HK-2 (cell line): ENCODE data around the gene PDE4D.

Experiments
- DNase-seq: peaks from one replicate; pipeline ENCODE4 v3.0.0-alpha.2; 2018; ENCODE audit not compliant: unreplicated experiment

The PDE4D gene

DNA sequence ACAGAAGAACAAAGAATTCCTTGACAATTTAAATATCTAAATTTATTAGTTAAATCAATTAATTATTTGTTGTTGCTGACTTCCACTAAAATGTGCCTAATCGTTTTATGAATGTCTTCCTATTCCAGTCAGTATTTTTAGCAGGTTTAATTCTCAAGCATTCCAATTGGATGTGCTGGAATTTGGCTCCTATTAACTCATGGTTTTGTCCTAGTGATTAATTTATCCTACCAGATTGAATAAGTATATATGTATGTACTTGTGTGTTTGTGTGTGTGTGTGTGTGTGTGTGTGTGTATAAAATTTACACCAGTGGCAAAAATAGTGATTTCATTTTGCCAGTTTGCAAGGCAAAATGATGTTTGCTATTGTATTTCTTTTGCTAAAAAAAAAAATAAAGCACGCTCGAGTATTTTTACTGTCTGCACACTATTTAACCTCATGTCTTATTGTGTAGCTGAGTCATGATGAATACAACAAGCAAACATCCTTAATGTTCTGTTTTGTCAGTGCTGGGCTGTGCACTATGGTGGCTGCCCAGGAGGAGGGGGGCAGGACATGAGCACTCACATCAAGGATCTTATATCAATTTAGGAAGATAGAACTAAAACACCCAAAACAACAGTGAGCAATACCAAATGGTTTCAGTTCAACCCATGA, 375.5 kb downstream of the PDE4D start:
- DNase-seq, result no peak

GRCh38 chr5:59516161-59516560, 377.4 kb downstream of the PDE4D start:
- DNase-seq, result no peak

DNA sequence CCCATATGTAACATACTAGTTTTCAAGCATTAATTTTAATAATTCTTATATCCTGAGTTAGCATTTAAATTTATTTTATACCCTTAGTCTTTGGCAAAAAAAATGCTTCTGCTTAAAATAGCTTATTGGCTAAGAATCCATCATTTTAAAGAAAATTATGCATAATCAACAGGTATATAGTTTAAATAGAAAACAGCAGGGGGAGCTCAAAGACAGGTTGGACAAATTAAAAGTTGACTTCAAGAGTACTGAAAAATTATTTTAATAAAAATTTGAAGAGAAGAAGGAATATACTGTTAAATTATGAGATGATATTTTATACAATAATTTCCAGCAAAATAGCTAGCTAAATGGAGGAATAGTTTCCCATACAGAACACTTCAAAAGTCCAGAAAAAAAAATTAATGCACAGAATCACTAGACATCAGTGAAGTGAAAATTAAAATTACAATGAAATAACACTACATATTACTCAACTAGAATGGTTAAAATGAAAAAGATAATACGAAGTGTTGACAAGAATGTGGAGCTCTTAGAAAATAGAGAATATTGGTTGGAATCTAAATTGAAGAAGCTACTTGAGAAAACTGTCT, 387.1 kb downstream of the PDE4D start:
- DNase-seq, result no peak

DNA sequence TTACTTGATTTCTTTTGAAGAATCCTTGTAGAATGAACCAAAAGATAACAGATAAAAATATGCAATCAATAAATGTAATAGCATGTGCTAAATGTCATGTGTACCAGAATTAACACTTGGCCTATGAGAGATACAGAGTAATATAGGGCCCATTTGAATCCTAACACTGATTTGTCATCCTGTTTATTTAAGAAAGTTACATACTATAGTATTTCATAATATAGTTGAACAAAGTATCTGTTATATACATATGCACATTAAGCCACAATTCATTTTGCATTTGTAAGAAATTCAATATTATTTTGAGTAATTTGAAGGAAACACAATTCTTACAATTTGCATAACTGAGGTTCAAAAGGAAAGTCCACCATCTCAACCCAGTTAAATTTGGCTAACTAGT, 389.5 kb downstream of the PDE4D start:
- DNase-seq, result no peak

DNA sequence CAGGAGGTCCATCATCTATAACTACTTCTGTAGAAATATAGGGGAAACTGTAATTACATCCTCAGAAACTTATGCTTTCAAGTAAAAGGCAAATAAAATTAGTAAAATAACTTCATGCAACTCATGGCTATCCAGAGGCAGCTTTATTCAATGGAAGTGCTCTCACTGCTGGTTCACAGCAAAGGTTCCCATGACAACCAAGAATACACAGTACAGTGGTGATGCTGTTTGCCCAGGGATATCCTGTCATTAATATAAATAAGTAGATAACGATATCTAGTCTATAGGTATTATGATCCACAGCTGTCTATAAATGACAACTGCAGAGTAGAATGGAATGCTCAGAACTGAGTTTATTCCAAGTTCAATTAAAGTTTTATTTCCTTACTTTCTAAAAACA, 390.3 kb downstream of the PDE4D start:
- DNase-seq, result no peak

GRCh38 chr5:59501316-59501715, 392.2 kb downstream of the PDE4D start:
- no peak for DNase-seq

- DNase-seq, result no peak
Observed at GRCh38 chr5:59500014-59500413, 393.5 kb downstream of the PDE4D start.

GRCh38 chr5:59497207-59497606, 396.3 kb downstream of the PDE4D start:
- DNase-seq, result no peak

DNA sequence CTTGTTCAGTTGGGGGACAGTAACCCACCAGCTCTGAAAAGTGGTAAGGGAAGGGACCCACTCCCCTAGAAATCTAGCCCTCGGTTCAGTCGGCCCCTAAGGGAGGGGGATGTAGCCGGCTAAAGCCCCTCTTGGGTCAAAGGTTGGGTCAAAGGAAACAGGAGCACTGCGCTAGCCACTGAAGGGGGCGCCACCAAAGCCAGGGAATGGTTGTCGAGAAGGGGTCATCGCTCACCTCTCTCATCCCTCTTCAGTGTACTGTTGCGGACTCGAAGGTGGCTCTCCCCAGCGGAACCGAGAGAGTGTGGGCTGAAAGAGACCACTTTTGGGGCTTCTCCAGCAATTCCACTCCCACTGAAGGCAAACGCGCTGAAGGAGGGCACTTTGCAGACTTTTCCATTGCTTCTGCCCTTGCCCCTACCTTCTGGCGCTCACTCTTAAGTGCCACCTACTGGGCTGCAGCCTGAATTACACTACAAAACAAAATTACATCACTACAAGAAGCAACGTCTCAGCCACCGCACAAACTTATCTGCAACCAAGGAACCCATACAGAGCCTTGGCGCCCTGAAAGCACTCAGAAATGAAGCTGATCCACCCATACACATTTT, 396.9 kb downstream of the PDE4D start:
- DNase-seq, result no peak

DNA sequence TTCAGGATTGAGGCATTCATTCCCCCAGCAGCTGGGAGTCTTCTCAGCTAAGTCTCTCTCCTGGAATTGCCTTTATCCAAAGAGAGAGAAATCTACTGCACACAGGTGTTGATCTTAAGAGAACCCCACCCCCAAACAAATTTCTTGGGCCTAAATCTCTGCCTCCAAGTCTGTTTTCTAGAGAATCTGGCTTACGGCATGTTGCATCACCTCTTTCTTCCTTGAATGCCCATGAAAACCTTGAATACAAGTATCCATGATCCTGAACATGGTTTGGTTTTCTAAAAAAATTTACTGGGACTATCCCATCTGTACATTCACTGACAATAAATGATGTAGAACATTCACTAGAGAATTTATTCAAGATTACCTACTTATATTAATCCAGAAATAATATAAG, 401.6 kb downstream of the PDE4D start:
- DNase-seq, result no peak

DNA sequence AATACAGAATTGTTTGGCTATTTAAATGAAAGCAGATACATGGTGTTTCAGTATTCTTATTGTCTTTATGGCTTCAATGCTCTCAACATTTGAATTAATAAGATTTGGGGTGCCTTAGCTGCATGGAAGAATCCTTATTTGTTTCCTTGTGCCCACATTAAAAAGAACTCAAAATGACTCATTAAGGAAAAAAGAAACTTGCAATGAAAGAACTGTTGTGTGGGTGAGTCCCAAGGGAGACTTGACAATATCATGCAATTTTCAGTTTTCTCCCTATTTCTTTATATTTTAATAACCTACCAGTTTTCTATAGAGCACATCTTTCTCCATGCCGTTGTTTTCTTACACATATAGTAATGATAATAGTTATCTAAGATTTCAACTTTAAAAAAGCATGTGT, 404.0 kb downstream of the PDE4D start:
- no peak for DNase-seq

DNA sequence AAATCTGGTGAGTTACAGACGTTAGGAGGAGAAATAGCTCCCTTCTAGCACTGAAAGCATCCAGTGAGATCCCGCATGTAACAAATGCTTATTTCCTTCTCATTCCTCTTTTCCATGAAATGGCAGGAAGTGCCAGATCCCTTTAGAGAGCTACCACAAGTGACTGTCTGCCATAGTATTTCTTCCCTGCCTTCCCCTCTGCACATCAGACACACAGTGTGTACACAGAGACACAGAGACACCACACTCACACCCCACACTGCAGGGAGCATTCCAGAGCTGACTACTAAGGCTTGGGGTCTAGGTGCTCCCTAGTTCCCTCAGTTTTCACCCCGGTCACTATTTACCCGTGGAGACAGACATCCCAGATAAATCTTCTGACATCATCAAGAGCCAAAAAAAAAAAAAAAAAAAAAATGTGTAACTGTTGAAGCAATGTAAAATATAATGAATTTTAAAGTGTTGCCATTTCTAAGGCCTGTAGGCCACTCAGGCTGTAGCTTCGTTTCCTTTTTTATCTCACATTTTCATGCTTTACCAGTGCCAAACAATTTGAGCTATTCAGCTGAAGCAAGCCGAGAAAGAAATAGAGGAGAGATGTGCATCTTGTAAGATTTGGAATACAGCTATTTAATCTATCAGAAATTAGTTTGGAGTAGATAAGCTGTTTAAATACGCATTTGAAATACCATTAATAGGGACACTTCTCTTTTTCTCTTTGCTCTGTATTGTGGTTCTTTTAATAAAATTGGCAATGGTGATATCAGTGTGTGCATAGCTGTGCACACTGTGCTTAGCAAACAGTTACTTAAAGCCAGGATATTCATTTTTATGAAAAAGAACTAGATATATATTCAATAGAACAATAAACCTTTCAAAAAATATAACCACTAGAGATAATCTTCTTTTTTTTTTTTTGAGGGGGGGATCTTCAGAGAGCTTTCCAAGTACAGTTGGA, 405.5 kb downstream of the PDE4D start:
- no peak for DNase-seq

DNA sequence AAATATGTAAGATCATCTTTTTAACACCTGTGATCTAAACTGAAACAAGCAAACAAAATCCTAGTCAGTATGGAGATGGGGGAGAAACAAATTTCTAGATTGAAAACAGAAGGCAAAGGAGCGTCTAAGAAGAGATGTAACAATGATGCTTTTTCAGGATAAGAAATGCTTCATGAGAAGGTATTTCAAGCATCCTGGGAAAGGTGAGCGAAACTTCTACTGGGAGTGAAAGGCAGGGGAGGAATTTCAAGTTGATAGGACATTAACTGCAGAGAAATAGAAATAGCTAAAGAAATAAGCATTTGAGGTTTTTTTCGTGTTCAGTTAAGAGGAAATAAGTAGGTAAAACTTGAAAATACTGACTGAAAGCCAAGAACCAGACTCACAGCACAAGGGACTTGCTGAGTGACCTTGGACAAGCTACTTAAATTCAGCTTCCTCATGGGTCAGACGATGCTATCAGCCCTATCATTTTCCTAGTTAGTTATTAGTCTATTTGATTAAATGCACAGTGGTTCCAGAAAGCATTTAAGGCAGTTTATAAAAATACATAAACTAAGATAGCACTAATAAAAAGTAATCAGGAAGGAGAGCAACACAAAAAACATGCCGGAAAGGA, 406.3 kb downstream of the PDE4D start:
- DNase-seq, result no peak

DNA sequence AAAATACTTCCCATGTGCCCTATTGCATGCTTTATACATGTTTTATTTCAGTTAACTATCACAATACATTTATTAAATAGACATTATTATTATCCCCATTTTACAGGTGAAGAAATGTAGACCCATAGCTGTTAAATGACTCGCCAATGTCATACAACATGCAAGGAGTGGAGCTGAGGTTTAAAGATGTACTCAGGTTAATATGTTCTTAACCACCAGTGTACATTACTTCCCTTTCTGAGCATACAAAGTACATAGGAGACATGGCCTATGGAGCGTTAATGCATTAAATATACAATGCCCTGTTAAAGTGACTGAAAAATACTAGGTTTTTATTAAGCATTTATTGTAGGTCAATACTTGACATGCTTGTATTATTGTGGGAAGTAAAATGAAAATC, 407.0 kb downstream of the PDE4D start:
- DNase-seq, result no peak

DNA sequence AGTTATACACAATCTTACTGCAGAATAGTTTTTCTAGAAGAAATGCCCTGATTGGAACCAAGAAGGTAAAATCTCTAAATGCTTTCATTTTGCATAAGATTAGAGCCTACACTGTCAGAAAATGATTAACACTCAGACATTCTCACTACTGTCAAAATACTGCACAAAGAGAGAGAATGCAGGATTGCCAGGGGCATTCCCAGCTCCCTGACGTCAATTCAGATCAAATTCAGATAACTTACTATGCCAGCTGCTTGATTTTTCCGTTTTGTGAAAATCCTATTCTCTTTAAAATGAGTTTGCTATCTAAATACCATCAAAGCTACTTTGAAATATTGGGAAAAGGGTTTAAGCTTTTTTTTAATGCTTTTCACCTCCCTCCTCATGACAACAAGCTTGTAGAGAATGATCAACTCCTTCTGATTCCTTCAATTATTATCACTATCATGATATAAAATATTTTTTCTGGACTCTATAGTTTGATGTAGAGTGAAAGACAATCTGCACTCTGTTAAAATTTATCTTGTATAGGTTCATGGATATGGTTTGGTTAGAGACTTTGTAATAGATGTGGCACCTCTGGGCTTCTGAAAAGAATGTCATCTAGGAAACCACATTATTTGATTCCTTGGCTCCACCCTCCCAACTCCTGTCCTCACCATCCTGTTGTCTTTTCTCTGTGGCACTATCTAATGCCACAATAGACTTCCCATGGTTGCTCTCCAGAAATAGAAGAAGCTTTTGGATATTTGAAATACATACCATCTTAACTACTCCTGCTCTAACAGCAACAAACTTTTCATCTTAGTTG, 407.7 kb downstream of the PDE4D start:
- no peak for DNase-seq

GRCh38 chr5:59485107-59485506, 408.4 kb downstream of the PDE4D start:
- DNase-seq, result no peak

- DNase-seq, result no peak
Observed at GRCh38 chr5:59484618-59485017, 408.9 kb downstream of the PDE4D start.

- DNase-seq, result peak; percentile 13
Observed at GRCh38 chr5:59483971-59484472, 409.5 kb downstream of the PDE4D start.

GRCh38 chr5:59479086-59479485, 414.4 kb downstream of the PDE4D start:
- DNase-seq, result no peak

- no peak for DNase-seq
Observed at GRCh38 chr5:59474324-59474723, 419.2 kb downstream of the PDE4D start.

GRCh38 chr5:59473611-59474010, 419.9 kb downstream of the PDE4D start:
- no peak for DNase-seq
